ENCODE data around the gene SUPT3H. TPM values are rescaled to one million over a fixed set of nuclear protein-coding genes. Genes with fewer than 3 reads are reported as not detected.

SUPT3H gene
- total and polyA plus RNA-seq, 2 of the 8 experiments (the other 6 are each of a cell fraction or from before 2014, with no cell fraction given): 18.8 to 23.0 TPM

- Histone ChIP-seq H4K8ac (ENCODE audit: extremely low read depth, insufficient read depth, low read length) (no peak overlapping the region), H3K9me3 (ENCODE audit: insufficient read depth in 2 of 2, low read depth in 1 of 2, low read length in 1 of 2) (peaks cover 10 to 20% of the 10 kb centered on the region in 2 experiments), H3K79me1 (ENCODE audit: low read depth, low read length) (no peaks in the 10 kb centered on the region), H3K36me3 (ENCODE audit: control insufficient read depth in 2 of 4, insufficient read depth in 4 of 4, low read length in 3 of 4) (peaks cover 0 to 13% (median 0%) of the 10 kb centered on the region in 4 experiments; a peak in 2 of 8 replicates), H2BK15ac (ENCODE audit: low read length) (no peak overlapping the region), H3K23me2 (ENCODE audit: low read depth, low read length) (no peaks in the 10 kb centered on the region), H2BK20ac (ENCODE audit: low read length) (no peak overlapping the region), H3K4me1 (replicated peaks in 1 of 4; ENCODE audit: control insufficient read depth in 3 of 4, insufficient read depth in 4 of 4, low read length in 3 of 4) (no peaks in the 10 kb centered on the region), H3K27me3 (replicated peaks in 1 of 4; ENCODE audit: control insufficient read depth in 3 of 4, extremely low read depth in 1 of 4, insufficient read depth in 3 of 4, low read length in 3 of 4) (no peaks in the 10 kb centered on the region), H4K20me1 (replicated peaks in 1 of 2; ENCODE audit: control insufficient read depth in 1 of 2, insufficient read depth in 2 of 2, low read length in 2 of 2) (no peaks in the 10 kb centered on the region), H2AFZ (ENCODE audit: low read length) (no peak overlapping the region), H2BK12ac (ENCODE audit: low read depth, low read length) (no peak overlapping the region), H3K4me3 (ENCODE audit: extremely low read depth in 1 of 4, insufficient read depth in 2 of 4, low read depth in 3 of 4, low read length in 4 of 4) (no peak overlapping the region), H3K23ac (ENCODE audit: insufficient read length) (no peak overlapping the region), H4K5ac (ENCODE audit: insufficient read length, low read depth, low read length) (no peak overlapping the region), H2BK120ac (replicated peaks; ENCODE audit: low read depth, low read length) (no peak overlapping the region), H3K27ac (ENCODE audit: low read depth, low read length) (no peak overlapping the region), H3K56ac (replicated peaks; ENCODE audit: insufficient read length, low read depth, low read length) (no peak overlapping the region), H3K4ac (replicated peaks; ENCODE audit: insufficient read length, low read depth, low read length) (no peak overlapping the region), H2AK5ac (ENCODE audit: low read depth, low read length) (no peak overlapping the region), H3K9ac (replicated peaks in 1 of 4; ENCODE audit: extremely low read depth in 1 of 4, low read depth in 3 of 4, low read length in 3 of 4) (no peak overlapping the region), H4K91ac (replicated peaks; ENCODE audit: insufficient read length, low read length) (no peak overlapping the region), H3K79me2 (ENCODE audit: control insufficient read depth in 1 of 2, insufficient read depth in 2 of 2, low read length in 2 of 2) (0 out of 4 replicates have a peak, but pooled peaks cover 0 to 2% of the 10 kb centered on the region in 2 experiments), H3K4me2 (ENCODE audit: insufficient read depth in 1 of 2, low read depth in 2 of 2, low read length in 2 of 2) (no peak overlapping the region), H2BK5ac (ENCODE audit: low read depth, low read length) (no peak overlapping the region), H3K14ac (ENCODE audit: insufficient read length) (no peak overlapping the region), H3K18ac (ENCODE audit: extremely low read depth, low read length) (no peak overlapping the region)
- 86% methylated on average over 3 of the region's 3 CpGs; no CpG with 5 or more reads in 1 of the 2 experiments for WGBS, 2 experiments (ENCODE audit: extremely low coverage in 1 of 2, insufficient coverage in 1 of 2, insufficient read length in 1 of 2, insufficient replicate concordance in 2 of 2, low coverage in 1 of 2, low lambda C conversion rate in 2 of 2, missing lambda C conversion rate in 1 of 2)
- no peak for DNase-seq (ENCODE audit: low read depth in 1 of 2, low spot score in 2 of 2)
- TF ChIP-seq RFX5 (IDR thresholded peaks at IDR 0.05; ENCODE audit: borderline replicate concordance, low read depth, low read length) (no peak), JUN (IDR thresholded peaks at IDR 0.05; ENCODE audit: low read depth, low read length) (no peak), SUZ12 (IDR thresholded peaks at IDR 0.05; ENCODE audit: low read length) (no peak), CHD1 (IDR thresholded peaks at IDR 0.05; ENCODE audit: low read depth, low read length) (no peak), SRF (IDR thresholded peaks at IDR 0.05; ENCODE audit: low read depth, low read length) (no peak)
- TF ChIP-seq, protein P1, sequence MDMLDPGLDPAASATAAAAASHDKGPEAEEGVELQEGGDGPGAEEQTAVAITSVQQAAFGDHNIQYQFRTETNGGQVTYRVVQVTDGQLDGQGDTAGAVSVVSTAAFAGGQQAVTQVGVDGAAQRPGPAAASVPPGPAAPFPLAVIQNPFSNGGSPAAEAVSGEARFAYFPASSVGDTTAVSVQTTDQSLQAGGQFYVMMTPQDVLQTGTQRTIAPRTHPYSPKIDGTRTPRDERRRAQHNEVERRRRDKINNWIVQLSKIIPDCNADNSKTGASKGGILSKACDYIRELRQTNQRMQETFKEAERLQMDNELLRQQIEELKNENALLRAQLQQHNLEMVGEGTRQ (IDR thresholded peaks at IDR 0.05; ENCODE audit: low read length): no peak
- FAIRE-seq: no peak
- ChIA-PET POLR2A (ENCODE audit: partially characterized antibody) (no interaction called here), CTCF (ENCODE audit: partially characterized antibody) (no interaction called here)
These were observed 74.9 kb downstream of the SUPT3H start for GRCh38 chr6:45302832-45303231.
